PFSK-1 (cell line): Measurements from ENCODE around the gene YPEL4.

Experiments
- FOXP2 ChIP-seq: optimal IDR thresholded peaks from 2 replicates; pipeline ENCODE3; 2011; ENCODE audit warnings: borderline replicate concordance, control low read depth, inconsistent platforms; ENCODE audit not compliant: insufficient read depth; ENCODE audit errors: extremely low read length, extremely low read depth
- POLR2AphosphoS5 ChIP-seq: IDR thresholded peaks from 2 replicates; pipeline ENCODE4 v1.6.1; 2012; ENCODE audit warnings: low read depth, mild to moderate bottlenecking, control low read depth, low read length, moderate library complexity
- REST ChIP-seq, 2 experiments: IDR thresholded peaks; 2 replicates each; pipeline versions ENCODE4 v1.6.1 to v1.8.0; 2011 to 2012; ENCODE audit warnings: low read depth in 2 of 2, low read length in 2 of 2, control low read depth in 1 of 2, inconsistent platforms in 1 of 2, mild to moderate bottlenecking in 1 of 2, moderate library complexity in 1 of 2; ENCODE audit not compliant: insufficient read depth in 1 of 2
- SIN3A ChIP-seq: IDR thresholded peaks from 2 replicates; pipeline ENCODE4 v1.6.1; 2012; ENCODE audit warnings: mild to moderate bottlenecking, low read length, moderate library complexity, borderline replicate concordance; ENCODE audit not compliant: insufficient read depth
- TAF1 ChIP-seq: IDR thresholded peaks from 2 replicates; pipeline ENCODE4 v1.6.1; 2012; ENCODE audit warnings: low read length, control low read depth, borderline replicate concordance; ENCODE audit not compliant: insufficient read depth

Gene YPEL4

GRCh38 chr11:57597916-57598830 lies 51.5 kb downstream of the YPEL4 start:
- TF ChIP-seq FOXP2, result no peak
- TF ChIP-seq REST (IDR thresholded peaks at IDR 0.05; ENCODE audit: insufficient read depth in 1 of 2, low read depth in 2 of 2, low read length in 2 of 2), result no peak
- no peak for TF ChIP-seq TAF1
- TF ChIP-seq SIN3A, result no peak

GRCh38 chr11:57597461-57597915 lies 52.2 kb downstream of the YPEL4 start, which contains the start of gene SERPING1:
SERPING1 (plus strand) TSS chr11:57597685; CDS start chr11:57598271, 586 bp downstream.
- TF ChIP-seq SIN3A (no peak), TAF1 (no peak), REST (IDR thresholded peaks at IDR 0.05; ENCODE audit: insufficient read depth in 1 of 2, low read depth in 2 of 2, low read length in 2 of 2) (no peak), POLR2AphosphoS5 (no peak), FOXP2 (no peak)

GRCh38 chr11:57596266-57596885 lies 53.3 kb downstream of the YPEL4 start:
- no peak for TF ChIP-seq TAF1
- no peak for TF ChIP-seq SIN3A
